ENCODE results near the gene GPRASP1.
"Not testable (repeated sequence)": the region's sequence is repeated elsewhere in the genome, so short reads cannot be mapped to it uniquely, and the experiment has no call there.

GPRASP1 gene, protein sequence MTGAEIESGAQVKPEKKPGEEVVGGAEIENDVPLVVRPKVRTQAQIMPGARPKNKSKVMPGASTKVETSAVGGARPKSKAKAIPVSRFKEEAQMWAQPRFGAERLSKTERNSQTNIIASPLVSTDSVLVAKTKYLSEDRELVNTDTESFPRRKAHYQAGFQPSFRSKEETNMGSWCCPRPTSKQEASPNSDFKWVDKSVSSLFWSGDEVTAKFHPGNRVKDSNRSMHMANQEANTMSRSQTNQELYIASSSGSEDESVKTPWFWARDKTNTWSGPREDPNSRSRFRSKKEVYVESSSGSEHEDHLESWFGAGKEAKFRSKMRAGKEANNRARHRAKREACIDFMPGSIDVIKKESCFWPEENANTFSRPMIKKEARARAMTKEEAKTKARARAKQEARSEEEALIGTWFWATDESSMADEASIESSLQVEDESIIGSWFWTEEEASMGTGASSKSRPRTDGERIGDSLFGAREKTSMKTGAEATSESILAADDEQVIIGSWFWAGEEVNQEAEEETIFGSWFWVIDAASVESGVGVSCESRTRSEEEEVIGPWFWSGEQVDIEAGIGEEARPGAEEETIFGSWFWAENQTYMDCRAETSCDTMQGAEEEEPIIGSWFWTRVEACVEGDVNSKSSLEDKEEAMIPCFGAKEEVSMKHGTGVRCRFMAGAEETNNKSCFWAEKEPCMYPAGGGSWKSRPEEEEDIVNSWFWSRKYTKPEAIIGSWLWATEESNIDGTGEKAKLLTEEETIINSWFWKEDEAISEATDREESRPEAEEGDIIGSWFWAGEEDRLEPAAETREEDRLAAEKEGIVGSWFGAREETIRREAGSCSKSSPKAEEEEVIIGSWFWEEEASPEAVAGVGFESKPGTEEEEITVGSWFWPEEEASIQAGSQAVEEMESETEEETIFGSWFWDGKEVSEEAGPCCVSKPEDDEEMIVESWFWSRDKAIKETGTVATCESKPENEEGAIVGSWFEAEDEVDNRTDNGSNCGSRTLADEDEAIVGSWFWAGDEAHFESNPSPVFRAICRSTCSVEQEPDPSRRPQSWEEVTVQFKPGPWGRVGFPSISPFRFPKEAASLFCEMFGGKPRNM (N-terminal part only)

DNA sequence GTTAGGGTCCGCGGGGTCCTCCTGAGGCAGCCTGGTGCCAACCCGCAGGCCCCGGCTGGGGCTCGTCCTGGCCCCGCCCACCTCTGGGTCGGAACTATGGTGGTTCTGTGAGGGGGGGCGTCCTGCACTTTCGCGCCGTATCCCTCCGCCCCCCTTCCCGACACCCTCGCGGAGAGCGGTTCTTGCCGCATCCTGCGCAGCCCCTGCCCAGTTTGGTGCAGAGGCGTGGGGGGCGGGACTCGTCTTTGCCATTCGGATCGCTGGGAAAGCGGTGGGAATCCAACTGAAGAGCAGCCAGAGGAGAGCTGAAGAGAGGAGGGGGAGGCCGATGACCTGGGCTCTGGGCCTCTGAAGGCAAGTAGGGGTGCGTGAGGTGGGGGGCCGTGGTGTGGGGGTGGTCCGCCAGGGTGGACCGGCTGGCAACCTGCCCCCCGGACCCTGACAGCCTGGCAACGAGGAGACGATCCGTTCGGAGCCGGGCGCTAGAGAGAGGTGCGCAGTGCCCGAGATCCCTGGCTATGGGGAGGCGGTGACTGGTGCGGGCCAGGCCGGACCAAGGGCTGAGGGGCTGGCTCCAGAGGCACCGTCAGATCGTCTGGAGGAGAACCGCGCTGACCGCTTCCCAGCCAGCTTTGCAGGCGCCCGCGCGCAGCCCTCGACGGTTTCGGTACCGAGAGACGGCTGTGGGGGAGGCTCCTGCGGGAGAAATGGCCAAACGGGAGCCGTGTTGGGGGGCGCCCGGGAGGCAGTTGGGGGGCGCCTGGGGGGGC is at the start of gene GPRASP1:
TSS of gene GPRASP1 (plus strand) at position 242 of the 770 bp plus-strand sequence. CDS start 2,431 bp downstream, outside the sequence.
- DNase-seq, result no peak

DNA sequence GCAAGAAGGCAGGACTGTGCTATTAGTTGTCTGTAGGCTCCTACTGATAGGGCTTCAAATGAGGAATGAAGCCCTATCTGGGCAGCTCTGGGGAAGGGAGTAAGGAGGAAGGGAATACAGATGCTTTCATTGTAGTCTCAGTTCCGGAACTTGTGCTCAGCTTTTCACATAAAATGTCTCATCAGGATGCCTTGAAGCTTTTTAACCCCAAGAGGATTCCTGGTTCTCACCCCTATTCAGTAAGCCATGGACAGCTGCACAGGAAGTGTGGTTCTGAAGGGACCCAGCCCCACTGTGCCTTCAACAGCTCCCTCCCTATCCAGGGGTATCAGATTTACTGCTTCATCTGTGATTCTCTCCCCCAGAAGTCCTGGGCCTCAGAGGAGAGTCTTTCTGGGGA is 47.0 kb upstream of the GPRASP1 start:
- no peak for DNase-seq

DNA sequence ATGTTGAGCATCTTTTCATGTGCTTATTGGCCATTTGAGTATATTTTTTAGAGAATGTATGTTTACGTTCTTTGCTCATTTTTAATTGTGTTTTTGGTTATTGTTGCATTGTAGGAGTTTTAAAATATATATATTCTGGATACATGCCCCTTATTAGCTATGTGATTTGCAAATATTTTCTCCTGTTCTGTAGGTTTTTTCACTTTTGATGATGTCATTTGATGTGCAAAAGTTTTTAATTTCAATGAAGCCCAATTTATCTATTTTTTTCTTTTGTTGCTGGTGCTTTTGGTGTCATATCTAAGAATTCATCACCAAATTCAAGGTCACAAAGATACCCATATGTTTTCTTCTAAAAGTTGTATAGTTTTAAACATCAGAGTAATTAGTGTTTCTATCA is 45.2 kb upstream of the GPRASP1 start:
- no peak for DNase-seq

DNA sequence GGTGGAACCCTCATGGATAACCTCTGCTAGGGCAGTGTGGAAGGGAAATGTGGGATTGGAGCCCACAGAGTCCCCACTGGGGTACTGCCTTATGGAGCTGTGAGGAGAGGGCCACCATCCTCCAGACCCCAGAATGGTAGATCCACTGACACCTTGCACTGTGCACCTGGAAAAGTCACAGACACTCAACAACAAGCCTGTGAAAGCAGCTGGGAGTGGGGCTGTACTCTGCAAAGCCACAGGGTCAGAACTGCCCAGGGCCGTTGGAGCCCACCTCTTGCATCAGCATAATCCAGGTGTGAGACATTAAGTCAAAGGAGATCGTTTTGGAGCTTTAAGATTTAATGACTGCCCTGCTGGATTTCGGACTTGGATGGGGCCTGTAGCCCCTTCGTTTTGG is 40.4 kb upstream of the GPRASP1 start:
- no peak for DNase-seq

DNA sequence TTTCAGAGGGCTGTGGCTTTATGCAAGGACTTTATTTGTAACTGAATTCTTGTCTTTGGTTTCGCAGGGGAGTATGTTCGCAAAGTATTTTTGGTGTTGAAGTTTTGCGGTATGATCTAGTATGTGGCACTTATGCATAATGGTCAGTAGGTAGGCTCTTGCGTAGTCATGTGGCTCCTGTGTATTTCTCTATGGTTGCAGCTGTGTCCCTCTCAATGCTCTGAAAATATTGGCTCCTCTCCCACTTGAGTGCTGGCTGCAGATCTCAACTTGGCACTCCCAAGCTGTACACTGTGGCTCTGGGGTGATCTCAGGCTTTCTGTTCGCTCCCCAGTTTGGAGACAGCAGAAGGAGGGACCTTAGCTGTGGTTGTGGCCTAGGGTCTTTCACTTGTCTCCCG is 27.2 kb upstream of the GPRASP1 start:
- DNase-seq, result no peak

DNA sequence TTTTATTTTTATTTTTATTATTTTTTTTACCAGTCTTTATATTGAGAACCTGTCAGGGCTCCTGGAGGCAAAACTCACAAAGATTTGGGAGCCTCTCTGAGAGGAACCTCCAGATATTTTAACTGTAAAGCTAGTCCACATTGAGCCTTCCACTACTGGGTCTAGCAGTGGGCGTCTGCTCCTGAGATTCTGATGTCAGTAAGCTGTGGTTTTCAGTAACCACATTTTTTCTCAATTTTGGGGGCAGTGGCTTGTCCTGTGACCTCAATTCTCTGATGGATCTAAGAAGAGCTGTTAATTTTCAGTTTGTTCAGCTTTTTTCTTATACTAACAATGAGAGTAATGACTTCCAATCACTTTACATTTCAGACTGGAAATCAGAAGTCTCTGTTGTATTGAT is 23.6 kb upstream of the GPRASP1 start:
- DNase-seq, result no peak

DNA sequence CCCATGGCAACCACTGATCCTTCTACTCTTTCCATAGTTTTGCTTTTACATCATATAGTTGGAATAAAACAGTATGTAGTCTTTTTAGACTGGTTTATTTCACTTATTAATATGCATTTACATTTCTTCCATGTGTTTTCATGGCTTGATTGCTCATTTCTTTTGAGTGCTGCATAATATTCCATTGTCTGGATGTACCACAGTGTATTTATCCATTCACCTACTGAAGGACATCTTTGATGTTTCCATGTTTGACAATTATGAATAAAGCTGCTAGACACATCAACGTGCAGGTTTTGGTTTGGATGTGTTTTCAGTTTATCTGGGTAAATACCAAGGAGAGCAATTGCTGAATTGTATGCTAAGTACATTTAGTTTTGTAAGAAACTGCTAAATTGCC is 13.7 kb upstream of the GPRASP1 start:
- DNase-seq, result no peak

DNA sequence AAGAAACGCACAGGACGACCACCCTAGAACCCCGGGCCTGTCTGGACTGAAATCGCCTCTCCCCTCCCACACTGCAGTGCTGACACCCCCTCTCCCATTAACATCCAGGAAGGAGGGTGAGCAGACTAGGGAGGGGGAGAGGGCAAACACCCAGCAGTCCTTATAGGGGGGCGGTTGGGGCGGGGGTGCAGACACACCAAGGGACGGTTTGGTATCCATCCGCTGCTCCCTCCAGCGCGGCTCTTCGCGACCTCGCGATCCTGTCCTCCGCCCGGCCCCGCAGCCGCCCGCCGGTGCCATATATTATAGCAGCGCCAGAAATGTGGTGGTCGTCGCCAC is 411 bp upstream of the GPRASP1 start:
- no peak for DNase-seq

DNA sequence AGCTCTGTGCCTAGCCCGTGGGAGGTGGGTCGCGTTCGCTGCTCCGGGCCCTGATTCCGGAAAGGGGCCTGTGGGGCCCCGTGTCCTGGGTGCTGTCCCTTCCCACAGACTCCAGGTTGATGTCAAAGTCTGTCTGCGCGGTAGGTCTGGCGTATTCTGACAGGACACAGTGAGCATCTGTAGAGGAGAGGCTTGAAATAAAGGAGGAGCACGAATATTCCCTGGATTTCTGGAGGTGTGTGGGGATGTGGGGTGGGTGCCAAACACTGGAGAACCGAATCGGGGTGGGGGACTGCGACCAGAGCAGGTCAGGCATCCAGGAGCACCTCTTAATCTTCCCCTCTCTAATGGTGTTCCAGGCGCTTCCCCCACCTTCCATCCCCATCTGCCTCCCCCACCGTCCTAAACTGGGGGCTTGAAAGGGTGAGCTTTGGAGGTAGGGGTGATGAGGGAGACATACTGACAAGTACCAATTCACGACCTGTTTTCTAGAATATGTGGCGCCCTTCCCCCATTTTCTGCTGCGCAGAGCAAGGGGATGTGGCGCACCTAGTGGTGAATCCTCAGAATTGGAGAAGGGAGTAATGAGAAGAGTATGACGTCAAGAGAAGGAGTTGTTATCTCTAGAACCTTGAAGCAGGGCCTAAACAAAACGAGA is 877 bp downstream of the GPRASP1 start:
- no peak for DNase-seq

DNA sequence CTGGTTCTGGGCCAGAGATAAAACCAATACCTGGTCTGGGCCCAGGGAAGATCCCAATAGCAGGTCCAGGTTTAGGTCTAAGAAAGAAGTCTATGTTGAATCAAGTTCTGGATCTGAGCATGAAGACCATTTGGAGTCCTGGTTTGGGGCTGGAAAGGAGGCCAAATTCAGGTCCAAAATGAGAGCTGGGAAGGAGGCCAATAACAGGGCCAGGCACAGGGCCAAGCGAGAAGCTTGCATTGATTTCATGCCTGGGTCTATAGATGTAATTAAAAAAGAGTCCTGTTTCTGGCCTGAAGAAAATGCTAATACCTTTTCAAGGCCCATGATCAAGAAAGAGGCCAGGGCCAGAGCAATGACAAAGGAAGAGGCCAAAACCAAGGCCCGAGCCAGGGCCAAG is 3.4 kb downstream of the GPRASP1 start:
- DNase-seq, result no peak

DNA sequence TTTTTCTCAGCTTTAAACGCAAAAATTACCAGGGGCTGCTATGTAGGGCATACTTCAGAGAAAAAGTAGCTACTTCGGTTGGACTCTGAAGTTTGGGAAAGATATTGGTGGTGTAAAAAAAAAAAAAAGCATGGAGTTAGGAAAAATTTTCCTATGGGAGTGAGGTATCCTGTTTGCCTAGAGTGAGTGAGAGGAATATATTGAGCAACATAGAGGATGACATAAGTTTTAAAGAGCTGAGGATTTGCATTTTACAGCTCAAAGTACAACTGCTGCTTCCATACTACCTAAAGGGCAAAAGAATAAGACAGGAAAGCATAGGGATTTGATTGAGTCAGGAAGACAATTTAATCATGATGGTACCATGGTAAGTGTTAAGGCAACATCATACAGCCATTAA is 7.3 kb downstream of the GPRASP1 start:
- DNase-seq, result no peak

DNA sequence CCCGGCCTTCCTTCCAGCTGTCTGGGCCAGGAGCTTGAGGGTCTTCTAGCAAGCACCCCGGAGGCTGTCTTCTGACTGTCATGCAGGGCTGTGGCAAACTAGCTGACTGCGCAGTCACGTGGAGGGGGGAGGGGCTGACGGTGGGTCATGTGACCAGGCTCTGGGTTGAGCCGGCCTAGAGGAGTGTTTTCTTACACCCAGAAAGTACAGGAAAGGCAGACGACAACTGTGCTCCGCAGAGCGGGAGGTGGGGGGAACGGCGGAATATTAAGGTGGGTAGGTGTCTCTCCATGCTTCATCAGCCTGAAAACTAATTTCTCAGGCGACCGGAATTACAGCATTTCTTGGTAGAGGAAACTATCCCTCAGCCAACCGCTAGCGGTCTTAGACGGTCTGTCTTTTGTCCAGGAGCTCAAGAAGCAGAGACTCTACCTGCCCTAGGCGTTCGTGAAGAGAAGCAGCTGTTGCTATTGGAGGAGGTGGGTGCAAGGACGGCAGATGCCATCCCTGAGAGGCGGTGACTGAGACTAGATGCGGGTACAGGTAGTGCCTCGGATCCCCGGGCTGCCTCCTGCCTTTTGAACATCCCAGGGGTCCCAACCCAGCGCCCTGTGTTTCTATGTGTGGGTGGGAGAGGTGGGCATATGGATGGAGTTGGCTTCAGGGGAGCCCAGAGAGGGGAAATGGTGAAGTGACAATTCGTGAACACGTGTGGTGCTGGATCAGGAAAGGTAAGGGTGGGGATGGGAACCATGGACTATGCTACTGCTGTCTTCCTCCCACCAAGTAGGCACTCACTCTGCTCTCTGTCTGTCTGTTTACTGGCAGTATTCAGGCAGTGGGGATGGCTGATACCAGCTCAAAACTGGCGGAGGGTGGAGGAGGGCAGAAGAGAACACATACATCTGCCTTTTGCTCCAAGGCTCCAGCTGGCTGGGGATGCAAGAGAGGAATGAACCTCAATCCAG is 8.8 kb downstream of the GPRASP1 start:
- no peak for DNase-seq

DNA sequence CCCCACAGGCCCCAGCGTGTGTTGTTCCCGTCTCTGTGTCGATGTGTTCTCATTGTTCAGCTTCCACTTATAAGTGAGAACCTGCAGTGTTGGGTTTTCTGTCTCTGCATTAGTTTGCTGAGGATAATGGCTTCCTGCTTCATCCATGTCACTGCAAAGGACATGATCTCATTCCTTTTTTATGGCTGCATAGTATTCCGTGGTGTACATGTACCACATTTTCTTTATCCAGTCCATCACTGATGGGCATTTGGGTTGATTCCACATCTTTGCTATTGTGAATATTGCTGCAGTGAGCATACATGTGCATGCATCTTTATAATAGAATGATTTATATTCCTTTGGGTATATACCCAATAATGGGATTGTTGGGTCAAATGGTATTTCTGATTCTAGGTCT is 12.5 kb downstream of the GPRASP1 start:
- not testable (repeated sequence) for DNase-seq

DNA sequence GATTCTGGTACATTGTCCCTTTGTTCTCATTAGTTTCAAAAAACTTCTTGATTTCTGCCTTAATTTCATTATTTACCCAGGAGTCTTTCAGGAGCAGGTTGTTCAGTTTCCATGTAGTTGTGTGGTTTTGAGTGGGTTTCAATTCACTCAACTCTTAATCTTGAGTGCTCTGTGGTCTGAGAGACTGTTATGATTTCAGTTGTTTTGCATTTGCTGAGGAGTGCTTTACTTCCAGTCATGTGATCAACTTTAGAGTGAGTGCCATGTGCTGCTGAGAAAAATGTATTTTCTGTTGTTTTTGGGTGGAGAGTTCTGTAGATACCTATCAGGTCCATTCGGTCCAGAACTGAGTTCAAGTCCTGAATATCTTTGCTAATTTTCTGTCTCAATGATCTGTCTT is 15.8 kb downstream of the GPRASP1 start:
- not testable (repeated sequence) for DNase-seq

DNA sequence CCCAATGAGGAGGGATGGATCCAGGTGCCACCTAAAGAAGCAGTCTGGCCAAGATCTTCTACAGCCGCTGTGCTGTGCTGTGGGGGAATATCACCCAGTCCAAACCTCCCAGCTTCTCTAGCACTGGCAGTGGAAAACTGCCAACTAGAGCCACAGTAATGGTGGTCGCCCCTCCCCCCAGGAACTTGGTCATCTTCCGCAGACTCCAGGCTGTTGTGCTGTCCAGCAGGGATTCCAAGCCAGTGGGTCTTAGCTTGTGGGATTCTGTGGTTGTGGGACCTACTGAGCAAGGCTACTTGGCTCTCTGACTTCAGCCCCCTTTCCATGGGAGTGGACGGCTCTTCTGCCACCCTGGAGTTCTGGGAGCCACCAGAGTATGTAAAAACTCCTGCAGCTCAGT is 18.2 kb downstream of the GPRASP1 start:
- no peak for DNase-seq

DNA sequence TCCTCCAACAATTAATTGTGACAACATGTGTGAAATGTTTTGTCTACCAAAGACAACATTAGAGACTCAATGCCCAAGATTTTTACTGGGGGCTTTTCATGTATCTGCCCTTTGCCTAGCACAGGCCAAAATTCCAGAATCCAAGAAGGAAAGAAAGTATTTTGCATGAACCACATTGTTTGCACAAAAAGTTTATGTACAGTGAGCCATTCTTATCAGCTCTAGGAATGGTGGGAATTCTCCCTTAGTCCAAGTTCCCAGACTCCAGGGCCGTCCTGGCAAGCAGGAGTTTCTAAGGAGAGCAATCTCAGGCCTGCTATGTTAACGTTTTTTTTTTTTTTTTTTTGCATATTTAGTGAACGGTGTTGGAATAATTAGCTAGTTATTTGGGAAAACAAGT is 21.6 kb downstream of the GPRASP1 start:
- no peak for DNase-seq

DNA sequence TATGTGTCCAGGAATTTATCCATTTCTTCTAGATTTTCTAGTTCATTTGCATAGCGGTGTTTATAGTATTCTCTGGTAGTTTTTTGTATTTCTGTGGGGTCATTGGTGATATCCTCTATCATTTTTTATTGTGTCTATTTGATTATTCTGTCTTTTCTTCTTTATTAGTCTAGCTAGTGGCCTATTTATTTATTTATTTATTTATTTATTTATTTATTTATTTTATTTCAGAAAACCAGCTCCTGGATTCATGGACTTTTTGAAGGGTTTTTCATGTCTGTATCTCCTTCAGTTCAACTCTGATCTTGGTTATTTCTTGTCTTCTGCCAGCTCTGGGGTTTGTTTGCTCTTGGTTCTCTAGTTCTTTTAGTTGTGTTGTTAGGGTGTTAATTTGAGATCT is 26.2 kb downstream of the GPRASP1 start:
- DNase-seq, result not testable (repeated sequence)

DNA sequence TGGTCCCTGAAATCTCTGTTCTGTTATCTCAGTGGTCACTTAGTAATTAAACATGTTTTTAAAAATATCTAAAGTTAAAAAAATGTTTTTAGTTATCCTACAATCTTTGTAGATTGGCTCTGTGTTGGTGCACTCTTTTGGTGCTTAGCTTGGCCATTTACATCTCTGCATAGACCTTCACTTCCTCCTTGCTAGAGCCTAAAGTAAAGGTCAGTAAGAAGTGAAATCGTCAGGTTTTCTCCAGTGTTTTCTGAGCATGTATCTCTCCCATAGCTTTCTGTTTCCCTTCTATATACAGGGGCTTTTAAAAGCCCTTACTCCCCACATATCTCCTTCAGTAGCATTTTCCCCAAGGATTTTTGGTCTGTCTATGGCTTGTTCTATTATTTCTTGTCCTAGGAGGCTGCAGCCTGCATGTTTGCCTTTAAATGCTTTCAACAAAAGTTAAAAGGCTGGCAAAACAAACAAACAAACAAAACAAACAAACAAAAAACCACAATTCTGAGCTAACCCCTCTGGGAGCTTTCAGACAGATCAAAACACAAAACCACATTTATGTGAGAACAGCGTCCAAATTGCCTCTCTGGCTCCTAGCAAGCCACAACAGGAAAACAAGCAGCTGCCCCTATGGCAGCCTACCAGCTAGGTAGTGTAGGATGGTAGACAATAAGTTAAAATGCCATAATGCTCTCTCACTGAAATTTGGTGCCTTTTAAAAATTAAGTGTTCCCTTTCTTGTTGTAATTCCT is 33.7 kb downstream of the GPRASP1 start:
- no peak for DNase-seq

DNA sequence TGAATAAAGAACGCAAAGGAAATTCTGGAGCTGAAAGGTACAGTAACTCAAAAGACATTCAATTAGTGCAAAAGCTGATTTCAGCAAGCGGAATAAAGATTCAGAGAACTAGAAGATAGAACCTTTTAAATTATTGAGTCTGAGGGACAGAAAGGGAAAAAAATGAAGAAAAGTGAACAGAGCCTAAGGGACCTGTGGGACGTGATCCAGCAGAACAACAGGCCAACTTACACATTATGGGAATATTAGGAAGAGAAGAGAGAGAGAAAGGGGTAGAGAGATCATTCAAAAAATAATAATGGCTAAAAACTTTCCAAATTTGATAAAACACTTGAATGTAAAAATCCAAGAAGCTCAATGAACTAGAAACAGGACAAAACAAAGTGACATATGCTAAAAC is 43.5 kb downstream of the GPRASP1 start:
- no peak for DNase-seq

DNA sequence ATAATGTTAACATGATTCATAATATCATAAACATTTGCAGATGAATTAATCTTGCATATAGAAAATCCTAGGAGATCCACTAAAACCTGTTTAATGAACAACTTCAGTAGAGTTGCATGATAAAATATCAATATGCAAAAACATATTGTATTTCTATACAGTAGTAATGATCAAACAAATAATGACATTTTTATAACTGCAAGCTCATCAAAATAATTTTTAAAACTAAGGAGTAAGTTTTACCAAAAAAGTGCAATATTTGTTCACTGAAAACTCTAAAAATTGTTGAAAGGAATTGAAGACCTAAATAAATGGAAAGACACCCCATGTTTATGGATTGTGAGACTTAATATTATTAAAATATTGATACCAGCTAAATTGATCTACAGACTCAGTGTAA is 45.0 kb downstream of the GPRASP1 start:
- no peak for DNase-seq
